Tibial nerve (tissue), 4 donors: ENCODE data around the gene ATOSB.

ENCODE experiments used
- EP300 ChIP-seq, 2 donors: sonication (generic); formaldehyde crosslinking; IDR thresholded peaks; one replicate each; pipeline ENCODE4 v1.6.1; 2017; ENCODE audit warnings: antibody characterized with exemption in 2 of 2, mild to moderate bottlenecking in 1 of 2
- TF ChIP-seq, protein P1 (sequence below), 5 experiments: fragments of 200-600 bp in 3 of 5; fragments of 450-650 bp in 2 of 5; sonication (generic) in 3 of 5; IDR thresholded peaks; one replicate each; pipeline ENCODE4 v1.5.1; 2016 to 2019; ENCODE audit warnings: antibody characterized with exemption in 5 of 5, mild to moderate bottlenecking in 3 of 5, moderate library complexity in 2 of 5

GRCh38 chr9:35110327-35110761 lies 5.3 kb downstream of the ATOSB start:
- TF ChIP-seq EP300 (IDR thresholded peaks at IDR 0.05), result peak in 1 of 2 donors; percentile 32
- TF ChIP-seq, protein P1, sequence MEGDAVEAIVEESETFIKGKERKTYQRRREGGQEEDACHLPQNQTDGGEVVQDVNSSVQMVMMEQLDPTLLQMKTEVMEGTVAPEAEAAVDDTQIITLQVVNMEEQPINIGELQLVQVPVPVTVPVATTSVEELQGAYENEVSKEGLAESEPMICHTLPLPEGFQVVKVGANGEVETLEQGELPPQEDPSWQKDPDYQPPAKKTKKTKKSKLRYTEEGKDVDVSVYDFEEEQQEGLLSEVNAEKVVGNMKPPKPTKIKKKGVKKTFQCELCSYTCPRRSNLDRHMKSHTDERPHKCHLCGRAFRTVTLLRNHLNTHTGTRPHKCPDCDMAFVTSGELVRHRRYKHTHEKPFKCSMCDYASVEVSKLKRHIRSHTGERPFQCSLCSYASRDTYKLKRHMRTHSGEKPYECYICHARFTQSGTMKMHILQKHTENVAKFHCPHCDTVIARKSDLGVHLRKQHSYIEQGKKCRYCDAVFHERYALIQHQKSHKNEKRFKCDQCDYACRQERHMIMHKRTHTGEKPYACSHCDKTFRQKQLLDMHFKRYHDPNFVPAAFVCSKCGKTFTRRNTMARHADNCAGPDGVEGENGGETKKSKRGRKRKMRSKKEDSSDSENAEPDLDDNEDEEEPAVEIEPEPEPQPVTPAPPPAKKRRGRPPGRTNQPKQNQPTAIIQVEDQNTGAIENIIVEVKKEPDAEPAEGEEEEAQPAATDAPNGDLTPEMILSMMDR (IDR thresholded peaks at IDR 0.05), result no peak
